NCI-H526 treated with DMSO at 0.1 percent for 48 hours (cell line): ENCODE data around the gene ZBTB14.

ENCODE experiments used
- DNase-seq: peaks from one replicate; lab custom pipeline; 2025; lab: John Stamatoyannopoulos, UW

The ZBTB14 gene

GRCh38 chr18:5288517-5288935 is 7.0 kb downstream of the ZBTB14 start:
- no peak for DNase-seq

GRCh38 chr18:5287854-5288253 is 7.7 kb downstream of the ZBTB14 start:
- DNase-seq: no peak

GRCh38 chr18:5286525-5286924 is 9.0 kb downstream of the ZBTB14 start:
- no peak for DNase-seq

- no peak for DNase-seq
These were observed 10.2 kb downstream of the ZBTB14 start for GRCh38 chr18:5285326-5285725.

GRCh38 chr18:5284808-5285207 is 10.7 kb downstream of the ZBTB14 start:
- DNase-seq: no peak

- no peak for DNase-seq
These were observed 12.8 kb downstream of the ZBTB14 start for GRCh38 chr18:5282770-5283169.

- no peak for DNase-seq
These were observed 18.6 kb downstream of the ZBTB14 start for GRCh38 chr18:5276947-5277346.

GRCh38 chr18:5275872-5276271 is 19.7 kb downstream of the ZBTB14 start:
- DNase-seq: no peak

- DNase-seq: no peak
These were observed 26.7 kb downstream of the ZBTB14 start for GRCh38 chr18:5268874-5269273.

GRCh38 chr18:5266721-5267120 is 28.8 kb downstream of the ZBTB14 start:
- DNase-seq: no peak

GRCh38 chr18:5253910-5254309 is 41.6 kb downstream of the ZBTB14 start:
- DNase-seq: no peak

GRCh38 chr18:5251117-5251516 is 44.4 kb downstream of the ZBTB14 start:
- DNase-seq: no peak

GRCh38 chr18:5250603-5251002 is 44.9 kb downstream of the ZBTB14 start:
- DNase-seq: no peak

GRCh38 chr18:5244941-5245340 is 50.6 kb downstream of the ZBTB14 start:
- DNase-seq: no peak

- no peak for DNase-seq
These were observed 56.1 kb downstream of the ZBTB14 start for GRCh38 chr18:5239447-5239846.
